CD14-positive monocyte (primary cell): Measurements from ENCODE around the gene UAP1L1. TPM values are rescaled to one million over a fixed set of nuclear protein-coding genes. Genes with fewer than 3 reads are reported as not detected.
A peak's percentile ranks its signal among the peaks of the same experiment; 100 is the strongest.

Source experiments
- DNase-seq, 3 donors: peaks; one replicate each; pipeline ENCODE4 v3.0.0-alpha.2; 2011 to 2022
- H2AFZ ChIP-seq: 2 replicates; pipeline ENCODE4 v1.6.0; 2012; ENCODE audit warnings: mild to moderate bottlenecking, low read depth, low read length, inconsistent platforms; ENCODE audit not compliant: insufficient read depth, poor library complexity, severe bottlenecking
- H3K27ac ChIP-seq, 2 donors: 1 replicate in 1 of 2; 2 replicates in 1 of 2; pipeline ENCODE4 v1.5.1; 2012 to 2013; ENCODE audit warnings: low read length in 2 of 2, control low read depth in 1 of 2, inconsistent platforms in 1 of 2, low read depth in 1 of 2, mild to moderate bottlenecking in 1 of 2
- H3K27me3 ChIP-seq, 2 donors: one replicate each; pipeline versions ENCODE4 v1.6.0 to v1.6.1; 2011 to 2013; ENCODE audit warnings: low read length in 2 of 2; ENCODE audit not compliant: control insufficient read depth in 2 of 2, insufficient read depth in 2 of 2
- H3K36me3 ChIP-seq, 2 donors: replicated peaks in 1 of 2; 1 replicate in 1 of 2; 2 replicates in 1 of 2; pipeline versions ENCODE4 v1.5.1 to v1.6.1; 2012 to 2013; ENCODE audit warnings: low read length in 2 of 2, control low read depth in 1 of 2, inconsistent platforms in 1 of 2, mild to moderate bottlenecking in 1 of 2; ENCODE audit not compliant: insufficient read depth in 2 of 2, control insufficient read depth in 1 of 2
- H3K4me1 ChIP-seq, 2 donors: 1 replicate in 1 of 2; 2 replicates in 1 of 2; pipeline versions ENCODE4 v1.5.1 to v1.6.1; 2012 to 2013; ENCODE audit warnings: low read length in 2 of 2, control low read depth in 1 of 2, inconsistent platforms in 1 of 2, mild to moderate bottlenecking in 1 of 2, moderate library complexity in 1 of 2; ENCODE audit not compliant: insufficient read depth in 2 of 2, control insufficient read depth in 1 of 2
- H3K4me2 ChIP-seq: replicated peaks from 2 replicates; pipeline ENCODE3; 2012; ENCODE audit warnings: low read length, moderate library complexity, mild to moderate bottlenecking; ENCODE audit not compliant: poor library complexity, severe bottlenecking; ENCODE audit errors: extremely low read depth
- H3K4me3 ChIP-seq, 3 experiments: fragments of 200-600 bp in 1 of 3; sonication (generic) in 1 of 3; replicated peaks in 1 of 3; 1 replicate in 2 of 3; 2 replicates in 1 of 3; pipeline ENCODE4 v1.5.1; 2011 to 2013; ENCODE audit warnings: low read length in 3 of 3, mild to moderate bottlenecking in 3 of 3, control low read depth in 2 of 3, low read depth in 2 of 3, inconsistent platforms in 1 of 3, moderate library complexity in 1 of 3
- H3K79me2 ChIP-seq: 2 replicates; pipeline ENCODE4 v1.6.0; 2012; ENCODE audit warnings: mild to moderate bottlenecking, control low read depth, inconsistent platforms, low read length, moderate library complexity; ENCODE audit not compliant: insufficient read depth
- H3K9ac ChIP-seq: 2 replicates; pipeline ENCODE4 v1.6.0; 2017; ENCODE audit warnings: low read length, mild to moderate bottlenecking; ENCODE audit not compliant: insufficient read depth, poor library complexity, severe bottlenecking
- H3K9me3 ChIP-seq, 2 donors: replicated peaks in 1 of 2; 1 replicate in 1 of 2; 2 replicates in 1 of 2; pipeline versions ENCODE4 v1.5.1 to v1.6.1; 2012 to 2013; ENCODE audit warnings: low read length in 2 of 2, control low read depth in 1 of 2; ENCODE audit not compliant: control insufficient read depth in 1 of 2, insufficient read depth in 1 of 2
- H4K20me1 ChIP-seq: 2 replicates; pipeline ENCODE4 v1.6.0; 2012; ENCODE audit warnings: mild to moderate bottlenecking, low read length, control low read depth, moderate library complexity; ENCODE audit not compliant: insufficient read depth
- H3K27ac Mint-ChIP-seq, 7 donors: one replicate each; pipeline ENCODE4 v1.8.0; 2020; ENCODE audit warnings: mild to moderate bottlenecking in 7 of 7, mixed read lengths in 7 of 7, moderate library complexity in 6 of 7, inconsistent platforms in 2 of 7
- H3K27me3 Mint-ChIP-seq, 3 donors: one replicate each; pipeline ENCODE4 v1.8.0; 2021 to 2022; ENCODE audit warnings: low read depth in 3 of 3, mild to moderate bottlenecking in 3 of 3, mixed read lengths in 3 of 3, moderate library complexity in 3 of 3, inconsistent platforms in 1 of 3
- H3K36me3 Mint-ChIP-seq, 2 donors: one replicate each; pipeline ENCODE4 v1.8.0; 2020; ENCODE audit warnings: mixed read lengths in 2 of 2, inconsistent platforms in 1 of 2, mild to moderate bottlenecking in 1 of 2
- H3K4me1 Mint-ChIP-seq: one replicate; pipeline ENCODE4 v1.8.0; 2020; ENCODE audit warnings: mild to moderate bottlenecking, mixed read lengths
- H3K4me3 Mint-ChIP-seq, 2 donors: one replicate each; pipeline ENCODE4 v1.8.0; 2020; ENCODE audit warnings: mild to moderate bottlenecking in 2 of 2, mixed read lengths in 2 of 2, moderate library complexity in 1 of 2
- H3K9me3 Mint-ChIP-seq, 7 donors: one replicate each; pipeline ENCODE4 v1.8.0; 2020 to 2022; ENCODE audit warnings: mixed read lengths in 7 of 7, mild to moderate bottlenecking in 6 of 7, moderate library complexity in 6 of 7, inconsistent platforms in 2 of 7
- WGBS: methylation state at CpG from one replicate; pipeline ENCODE4 v1.1.5; 2013; ENCODE audit warnings: missing lambda C conversion rate; ENCODE audit not compliant: insufficient coverage; 5-methylcytosine and 5-hydroxymethylcytosine counted together
- intact Hi-C, 2 donors: fragments of 100-400 bp; cut with micrococcal nuclease; formaldehyde crosslinking; loops; one replicate each; pipeline versions ENCODE4 v1.15.0 to v1.15.1; 2023
- polyA plus RNA-seq, 3 donors: library from polyadenylated mRNA; depleted of rRNA in 1 of 3; unstranded in 2 of 3; stranded (reverse) in 1 of 3; fragments of 300-500 nt in 2 of 3; fragments of >200 nt in 1 of 3; fragmentation: Illumina TruSeq in 2 of 3; gene quantifications; 1 replicate in 2 of 3; 2 replicates in 1 of 3; pipeline ENCODE4 v1.2.3, GENCODE V29; 2012 to 2021
- TF ChIP-seq, protein P1 (sequence below): fragments of 200-600 bp; IDR thresholded peaks from one replicate; pipeline ENCODE4 v1.8.0; 2022; ENCODE audit warnings: antibody characterized with exemption, mild to moderate bottlenecking

UAP1L1 gene
- polyA plus RNA-seq, 3 donors = 5.7 to 16.7 (median 14.8) TPM

DNA sequence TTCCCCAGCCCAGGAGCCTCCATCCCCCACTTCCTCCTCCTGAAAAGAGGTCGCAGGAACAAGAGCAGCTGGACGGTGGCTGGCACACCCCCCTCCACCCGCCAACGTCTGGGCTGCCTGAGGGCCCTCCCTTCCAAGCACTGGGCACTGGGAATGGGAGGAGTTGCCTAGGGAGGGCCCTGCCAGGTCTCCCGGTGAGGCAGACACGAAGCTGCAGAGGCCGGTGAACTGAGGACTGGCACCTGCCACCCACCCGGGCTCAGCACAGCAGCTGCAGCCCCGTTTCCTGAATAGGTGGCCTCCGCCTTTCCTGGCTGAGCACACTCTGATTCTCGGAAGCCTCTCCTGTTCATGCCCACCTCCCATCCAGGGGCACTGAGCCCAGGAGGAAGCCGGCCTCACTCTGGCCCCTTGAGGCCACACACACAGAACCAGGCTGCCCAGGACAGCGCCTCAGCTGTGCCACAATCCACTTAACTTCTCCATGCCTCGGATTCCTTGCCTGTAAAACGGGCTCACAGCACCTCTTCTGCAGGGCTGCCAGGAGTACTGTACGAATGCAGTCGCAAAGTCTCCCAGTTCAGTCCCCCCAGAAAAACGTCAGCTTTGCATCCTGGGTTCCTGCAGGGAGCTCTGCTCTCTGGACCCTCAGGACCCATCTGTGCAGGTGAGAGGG is 32.7 kb upstream of the UAP1L1 start:
- no peak for DNase-seq
- Histone ChIP-seq H3K27me3 (peaks cover 23 to 61% of the 10 kb centered on the region in 2 donors), H3K4me1 (peaks cover 18 to 30% of the 10 kb centered on the region in 2 donors), H3K4me3 (peak overlapping the region in 1 of 3 experiments; percentile 42), H3K4me2 (no peak overlapping the region), H3K27ac (no peak overlapping the region), H3K9ac (no peak overlapping the region), H3K79me2 (no peaks in the 10 kb centered on the region), H2AFZ (no peak overlapping the region), H3K9me3 (peaks cover 0 to 13% of the 10 kb centered on the region in 2 donors), H4K20me1 (peaks cover 11% of the 10 kb centered on the region), H3K36me3 (no peaks in the 10 kb centered on the region)
- peaks cover 1 to 4% of the 10 kb centered on the region in 2 donors for H3K36me3 Mint-ChIP-seq
- peaks cover 0 to 10% (median 2%) of the 10 kb centered on the region in 7 donors for H3K9me3 Mint-ChIP-seq
- TF ChIP-seq, protein P1, sequence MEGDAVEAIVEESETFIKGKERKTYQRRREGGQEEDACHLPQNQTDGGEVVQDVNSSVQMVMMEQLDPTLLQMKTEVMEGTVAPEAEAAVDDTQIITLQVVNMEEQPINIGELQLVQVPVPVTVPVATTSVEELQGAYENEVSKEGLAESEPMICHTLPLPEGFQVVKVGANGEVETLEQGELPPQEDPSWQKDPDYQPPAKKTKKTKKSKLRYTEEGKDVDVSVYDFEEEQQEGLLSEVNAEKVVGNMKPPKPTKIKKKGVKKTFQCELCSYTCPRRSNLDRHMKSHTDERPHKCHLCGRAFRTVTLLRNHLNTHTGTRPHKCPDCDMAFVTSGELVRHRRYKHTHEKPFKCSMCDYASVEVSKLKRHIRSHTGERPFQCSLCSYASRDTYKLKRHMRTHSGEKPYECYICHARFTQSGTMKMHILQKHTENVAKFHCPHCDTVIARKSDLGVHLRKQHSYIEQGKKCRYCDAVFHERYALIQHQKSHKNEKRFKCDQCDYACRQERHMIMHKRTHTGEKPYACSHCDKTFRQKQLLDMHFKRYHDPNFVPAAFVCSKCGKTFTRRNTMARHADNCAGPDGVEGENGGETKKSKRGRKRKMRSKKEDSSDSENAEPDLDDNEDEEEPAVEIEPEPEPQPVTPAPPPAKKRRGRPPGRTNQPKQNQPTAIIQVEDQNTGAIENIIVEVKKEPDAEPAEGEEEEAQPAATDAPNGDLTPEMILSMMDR = no peak
- peak overlapping the region in 1 of 7 donors; percentile 18 for H3K27ac Mint-ChIP-seq
- peaks cover 13% of the 10 kb centered on the region for H3K4me1 Mint-ChIP-seq
- 5% methylated on average over 17 of the region's 18 CpGs for WGBS
- H3K4me3 Mint-ChIP-seq = peak overlapping the region in 1 of 2 donors; percentile 85
- intact Hi-C loops = no loop called here
- H3K27me3 Mint-ChIP-seq = peaks cover 52 to 66% (median 65%) of the 10 kb centered on the region in 3 donors

DNA sequence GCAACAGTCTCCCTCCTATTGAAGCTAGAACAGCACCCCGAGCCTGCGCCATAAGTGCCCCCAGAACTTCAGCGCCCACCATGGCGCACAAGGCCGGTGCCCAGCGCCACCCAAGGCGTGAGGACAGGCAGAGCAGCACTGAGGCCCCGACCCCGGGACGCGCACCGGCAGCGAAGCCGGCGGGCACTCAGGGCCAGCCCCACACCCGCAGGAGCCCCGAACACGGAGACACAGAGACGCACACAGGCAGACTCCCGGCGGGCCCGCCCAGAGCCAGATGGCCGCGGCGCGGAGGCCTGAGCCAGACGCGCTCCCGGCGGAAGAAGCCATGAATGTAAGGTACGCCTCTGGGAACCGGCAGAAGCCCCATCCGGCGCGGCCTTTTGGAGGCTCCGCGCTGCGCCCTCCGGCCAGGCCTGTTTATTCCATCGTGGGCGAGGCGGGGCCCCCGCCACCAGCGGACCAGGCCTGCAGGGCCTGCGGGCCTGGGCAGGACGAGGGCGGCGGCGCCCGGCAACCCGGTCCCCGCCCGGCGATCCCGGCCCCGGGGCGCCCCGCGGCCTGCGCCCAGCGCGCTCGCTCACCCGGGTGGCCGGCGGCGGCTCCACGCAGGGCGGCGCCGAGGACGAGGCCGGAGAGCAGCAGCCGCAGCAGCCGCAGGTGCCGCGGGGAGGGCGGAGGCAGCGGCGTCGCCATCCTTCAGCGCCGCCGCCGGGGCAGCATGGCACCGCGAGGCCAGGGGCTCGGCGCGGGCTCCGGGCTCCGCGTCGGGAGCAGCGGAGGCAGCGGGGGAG is 31.8 kb upstream of the UAP1L1 start:
- H3K9me3 ChIP-seq = peaks cover 0 to 13% of the 10 kb centered on the region in 2 donors
- Mint-ChIP-seq H3K27ac (no peak overlapping the region), H3K36me3 (peaks cover 1 to 4% of the 10 kb centered on the region in 2 donors), H3K4me3 (peak overlapping the region; percentile 52 to 85), H3K27me3 (peaks cover 61 to 74% (median 72%) of the 10 kb centered on the region in 3 donors), H3K4me1 (peaks cover 13% of the 10 kb centered on the region), H3K9me3 (peaks cover 0 to 10% (median 2%) of the 10 kb centered on the region in 7 donors)
- intact Hi-C loops = no loop called here
- peak overlapping the region; percentile 76 for H3K4me2 ChIP-seq
- DNase-seq = no peak
- H3K27me3 ChIP-seq = peaks cover 23 to 69% of the 10 kb centered on the region in 2 donors
- 2% methylated on average over 96 of the region's 96 CpGs for WGBS
- peak overlapping the region; percentile 50 for H2AFZ ChIP-seq
- H4K20me1 ChIP-seq = peaks cover 10% of the 10 kb centered on the region
- TF ChIP-seq, protein P1 = no peak
- no peak overlapping the region for H3K9ac ChIP-seq
- no peak overlapping the region for H3K27ac ChIP-seq
- peak overlapping the region in 2 of 3 experiments; percentile 7 to 66 for H3K4me3 ChIP-seq
- H3K36me3 ChIP-seq = no peaks in the 10 kb centered on the region
- H3K4me1 ChIP-seq = peaks cover 18 to 30% of the 10 kb centered on the region in 2 donors
- no peaks in the 10 kb centered on the region for H3K79me2 ChIP-seq
